ENCODE measurements around the gene CEMIP.
"Not testable (repeated sequence)": the region's sequence is repeated elsewhere in the genome, so short reads cannot be mapped to it uniquely, and the experiment has no call there.

GRCh38 chr15:80955571-80956452 is 176.6 kb downstream of the CEMIP start:
- not testable (repeated sequence) for TF ChIP-seq EZH2 (IDR thresholded peaks at IDR 0.05; ENCODE audit: borderline replicate concordance); EZH2phosphoT487 (IDR thresholded peaks at IDR 0.05; ENCODE audit: low read depth, severe bottlenecking, unreplicated experiment)
